Adrenal gland (tissue), 12 donors: ENCODE results near the gene LBH. TPM values are rescaled to one million over a fixed set of nuclear protein-coding genes. Genes with fewer than 3 reads are reported as not detected.

Source experiments
- DNase-seq, 7 donors: peaks; one replicate each; pipeline ENCODE4 v3.0.0-alpha.2; 2019 to 2020
- H3K27ac ChIP-seq, 5 donors: fragments of 200-600 bp; sonication (generic) in 4 of 5; 1 replicate in 3 of 5; 2 replicates in 2 of 5; pipeline versions ENCODE4 v1.5.1 to v1.8.0; 2016 to 2020; ENCODE audit warnings: mild to moderate bottlenecking in 1 of 5
- H3K27me3 ChIP-seq: fragments of 200-600 bp; 2 replicates; pipeline ENCODE4 v1.8.0; 2021
- H3K36me3 ChIP-seq, 2 donors: fragments of 200-600 bp; replicated peaks in 1 of 2; 1 replicate in 1 of 2; 2 replicates in 1 of 2; pipeline versions ENCODE4 v1.5.1 to v1.8.0; 2018 to 2022
- H3K4me1 ChIP-seq, 2 donors: fragments of 200-600 bp; replicated peaks in 1 of 2; 1 replicate in 1 of 2; 2 replicates in 1 of 2; pipeline versions ENCODE4 v1.5.1 to v1.8.0; 2018 to 2021
- H3K4me3 ChIP-seq, 4 donors: fragments of 200-600 bp; sonication (generic) in 3 of 4; one replicate each; pipeline ENCODE4 v1.5.1; 2016 to 2018
- H3K9me3 ChIP-seq, 3 donors: fragments of 200-600 bp; sonication (generic) in 1 of 3; replicated peaks in 1 of 3; 1 replicate in 2 of 3; 2 replicates in 1 of 3; pipeline versions ENCODE4 v1.5.1 to v1.8.0; 2016 to 2021
- POLR2A ChIP-seq, 2 donors: fragments of 450-650 bp; IDR thresholded peaks; one replicate each; pipeline ENCODE4 v1.6.1; 2017; ENCODE audit warnings: antibody characterized with exemption in 2 of 2, mild to moderate bottlenecking in 2 of 2, moderate library complexity in 1 of 2
- WGBS, 4 donors: extraction: QIAGEN DNeasy Blood & Tissue Kit in 2 of 4; methylation state at CpG; one replicate each; pipeline versions ENCODE4 v1.1.5 to v1.1.7; 2013 to 2017; 5-methylcytosine and 5-hydroxymethylcytosine counted together
- intact Hi-C, 2 donors: fragments of 100-400 bp; cut with DNase I; formaldehyde crosslinking; loops; one replicate each; pipeline versions ENCODE4 v1.14.1 to v1.15.0; 2022 to 2023
- polyA plus RNA-seq, 3 donors: library from polyadenylated mRNA; stranded (reverse); fragments of 200-250 nt in 2 of 3; fragments of 350-450 nt in 1 of 3; fragmentation: Illumina TruSeq in 1 of 3; extraction: RNeasy Lipid Tissue Mini Kit (QIAGEN cat#74804) in 1 of 3; gene quantifications; one replicate each; pipeline ENCODE4 v1.2.3, GENCODE V29; 2013 to 2014
- total RNA-seq, 9 donors: library from RNA; depleted of rRNA in 4 of 9; stranded (reverse); fragments of >200 nt in 4 of 9; fragments of 120-200 nt in 1 of 9; fragmentation: NEBNext Ultra II Directional in 1 of 9; extraction: Animal tissue kit (Norgen Biotek cat#: 25700) in 1 of 9; gene quantifications; one replicate each; pipeline versions ENCODE4 v1.1.0 to v1.2.4, GENCODE V29; 2013 to 2023
- TF ChIP-seq, protein P1 (sequence below), 6 experiments: fragments of 450-650 bp in 4 of 6; fragments of 200-600 bp in 2 of 6; sonication (generic) in 1 of 6; IDR thresholded peaks; 1 replicate in 5 of 6; 2 replicates in 1 of 6; pipeline versions ENCODE4 v1.5.1 to v1.8.0; 2016 to 2021; ENCODE audit warnings: antibody characterized with exemption in 6 of 6, mild to moderate bottlenecking in 2 of 6, moderate library complexity in 1 of 6
- donor health status: healthy with polysubstance abuse.
- donor health status: Bipolar disorder and iron deficiency.
- donor health status: DM: yes; HTN: yes; CAD: no.
- donor health status: DM: no; HTN: no; CAD: no.
- donor health status: DM: no; HTN: no; CAD: no.
- donor health status: DM: yes; HTN: yes; CAD: no.

LBH gene
- total and polyA plus RNA-seq, 12 donors, result 7.6 to 76.4 (median 11.4) TPM

DNA sequence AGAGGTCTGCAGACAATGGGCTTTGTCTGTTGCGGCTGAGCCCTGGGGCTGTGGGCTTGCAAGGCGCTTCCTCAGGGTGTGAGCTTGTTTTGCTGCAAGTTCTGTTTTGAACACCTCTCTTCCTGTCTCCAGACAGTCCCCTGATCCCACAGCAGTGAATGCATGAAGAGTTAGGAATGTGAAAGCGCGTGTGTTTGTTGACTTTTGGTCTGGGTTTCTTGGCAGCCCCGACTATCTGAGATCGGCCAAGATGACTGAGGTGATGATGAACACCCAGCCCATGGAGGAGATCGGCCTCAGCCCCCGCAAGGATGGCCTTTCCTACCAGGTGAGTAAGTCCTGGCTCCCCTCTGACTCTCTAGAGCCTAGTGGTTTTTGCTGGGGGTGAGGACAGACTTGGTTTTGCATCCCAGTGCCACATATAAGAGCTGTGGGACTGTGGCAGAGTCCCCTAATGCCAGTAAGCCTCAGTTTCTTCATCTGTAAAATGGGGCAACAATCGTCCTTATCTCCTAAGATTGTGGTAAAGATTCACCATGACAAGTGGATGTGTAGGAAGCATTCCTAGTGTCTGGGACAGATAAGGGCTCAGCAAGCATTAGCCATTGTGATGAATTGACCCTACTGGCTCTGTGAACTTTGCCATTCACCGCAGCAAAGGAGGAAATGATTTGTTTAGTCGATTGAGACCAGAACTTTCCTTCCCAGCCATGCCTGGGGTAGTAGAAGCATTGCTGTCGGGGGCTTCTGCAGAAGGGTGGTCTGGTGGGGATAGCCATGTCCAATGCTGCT lies 3.0 kb downstream of the LBH start:
- no peaks in the 10 kb centered on the region for H3K9me3 ChIP-seq
- no peaks in the 10 kb centered on the region for H3K27me3 ChIP-seq
- H3K4me1 ChIP-seq, result peaks cover 0 to 24% of the 10 kb centered on the region in 2 donors
- peak in 2 of 7 donors; percentile 18 to 55 for DNase-seq
- H3K36me3 ChIP-seq, result no peaks in the 10 kb centered on the region
- H3K27ac ChIP-seq, result peak overlapping the region in 1 of 5 donors; percentile 23
- TF ChIP-seq, protein P1, sequence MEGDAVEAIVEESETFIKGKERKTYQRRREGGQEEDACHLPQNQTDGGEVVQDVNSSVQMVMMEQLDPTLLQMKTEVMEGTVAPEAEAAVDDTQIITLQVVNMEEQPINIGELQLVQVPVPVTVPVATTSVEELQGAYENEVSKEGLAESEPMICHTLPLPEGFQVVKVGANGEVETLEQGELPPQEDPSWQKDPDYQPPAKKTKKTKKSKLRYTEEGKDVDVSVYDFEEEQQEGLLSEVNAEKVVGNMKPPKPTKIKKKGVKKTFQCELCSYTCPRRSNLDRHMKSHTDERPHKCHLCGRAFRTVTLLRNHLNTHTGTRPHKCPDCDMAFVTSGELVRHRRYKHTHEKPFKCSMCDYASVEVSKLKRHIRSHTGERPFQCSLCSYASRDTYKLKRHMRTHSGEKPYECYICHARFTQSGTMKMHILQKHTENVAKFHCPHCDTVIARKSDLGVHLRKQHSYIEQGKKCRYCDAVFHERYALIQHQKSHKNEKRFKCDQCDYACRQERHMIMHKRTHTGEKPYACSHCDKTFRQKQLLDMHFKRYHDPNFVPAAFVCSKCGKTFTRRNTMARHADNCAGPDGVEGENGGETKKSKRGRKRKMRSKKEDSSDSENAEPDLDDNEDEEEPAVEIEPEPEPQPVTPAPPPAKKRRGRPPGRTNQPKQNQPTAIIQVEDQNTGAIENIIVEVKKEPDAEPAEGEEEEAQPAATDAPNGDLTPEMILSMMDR (IDR thresholded peaks at IDR 0.05), result no peak
- no peak for TF ChIP-seq POLR2A (IDR thresholded peaks at IDR 0.05)
- peak overlapping the region in 1 of 4 donors; percentile 69 for H3K4me3 ChIP-seq
- WGBS, 4 donors, result 47 to 64% (median 60%) methylated on average over 11 to 12 of the region's 12 CpGs
- intact Hi-C loops, result loop anchor here in 1 of 2 donors (10.0 kb wide), 1 partner anchor 210 kb away; the partner anchor contains the start of gene LCLAT1

DNA sequence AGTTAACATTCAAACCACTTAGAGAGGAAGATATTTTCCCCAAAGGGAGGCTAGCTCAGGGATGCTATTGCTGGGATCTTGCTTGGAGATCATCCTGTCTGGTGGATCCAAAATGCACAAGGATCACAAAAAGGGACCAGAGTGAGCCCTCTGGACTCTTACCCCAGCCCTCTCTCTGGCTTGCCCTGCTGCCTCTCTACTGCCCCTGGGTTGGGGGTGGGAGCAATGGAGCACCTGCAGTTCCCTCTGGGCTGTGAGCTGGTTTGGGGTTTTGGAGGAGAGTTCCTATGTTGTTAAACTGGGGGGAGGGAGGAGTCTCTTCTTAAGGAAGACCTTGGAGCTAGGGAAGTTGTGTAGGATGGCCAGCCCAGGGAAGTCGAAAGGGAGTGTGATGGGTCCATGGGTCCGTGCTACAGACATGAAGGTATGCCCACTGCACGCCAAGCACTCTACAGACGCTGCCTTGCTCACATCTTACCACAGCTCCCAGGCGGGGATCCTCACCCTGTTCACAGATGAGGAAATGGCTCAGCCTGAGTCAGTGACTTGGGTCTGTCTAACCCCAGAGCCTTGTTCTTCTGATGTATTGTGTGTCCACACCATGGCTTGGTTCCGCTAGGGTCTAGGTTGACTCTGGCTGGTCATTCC lies 3.8 kb downstream of the LBH start:
- peaks cover 0 to 32% of the 10 kb centered on the region in 2 donors for H3K4me1 ChIP-seq
- H3K27ac ChIP-seq, result peak overlapping the region in 1 of 5 donors; percentile 23
- H3K4me3 ChIP-seq, result no peak overlapping the region
- WGBS, 4 donors, result 84 to 98% (median 91%) methylated on average over 6 of the region's 6 CpGs
- peak in 1 of 7 donors; percentile 47 for DNase-seq
- H3K9me3 ChIP-seq, result no peaks in the 10 kb centered on the region
- H3K27me3 ChIP-seq, result no peaks in the 10 kb centered on the region
- no peaks in the 10 kb centered on the region for H3K36me3 ChIP-seq
- intact Hi-C loops, result loop anchor here in 1 of 2 donors (10.0 kb wide), 1 partner anchor 210 kb away; the partner anchor contains the start of gene LCLAT1
- TF ChIP-seq, protein P1 (IDR thresholded peaks at IDR 0.05), result no peak
- no peak for TF ChIP-seq POLR2A (IDR thresholded peaks at IDR 0.05)

DNA sequence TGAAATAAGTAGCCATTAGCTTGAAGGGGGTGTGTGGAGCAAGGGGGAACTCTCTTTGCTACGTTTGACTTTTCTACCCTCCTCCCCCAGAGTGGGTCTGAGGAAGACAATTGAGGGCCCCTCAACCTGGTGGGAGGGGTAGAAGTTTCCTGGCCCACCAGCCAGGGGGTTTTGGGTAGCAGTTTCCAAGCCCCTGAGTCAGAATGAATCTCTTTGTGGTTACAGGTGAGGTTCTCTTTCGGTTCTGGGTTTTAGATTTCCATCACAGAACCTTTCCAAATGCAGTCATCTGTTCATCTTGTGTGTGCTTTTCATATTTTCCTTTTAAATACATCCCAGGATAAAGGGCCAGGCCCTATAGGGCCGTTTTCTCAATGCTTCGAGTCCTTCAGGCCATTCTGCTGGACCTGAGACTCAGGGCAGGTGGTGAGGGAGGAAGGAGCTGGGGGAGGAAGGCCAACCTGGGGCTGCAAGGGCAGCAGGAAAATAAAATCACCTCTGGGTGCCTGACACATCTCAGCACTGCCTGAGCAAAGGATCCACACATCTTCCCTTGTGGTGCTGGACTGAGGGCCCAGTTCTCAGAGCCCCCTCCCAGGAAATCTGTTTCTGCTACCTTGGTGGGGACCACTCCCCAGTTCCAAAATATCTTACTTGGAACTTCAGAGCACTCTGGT lies 4.7 kb downstream of the LBH start:
- TF ChIP-seq, protein P1 (IDR thresholded peaks at IDR 0.05), result no peak
- no peak for TF ChIP-seq POLR2A (IDR thresholded peaks at IDR 0.05)
- Histone ChIP-seq H3K9me3 (no peaks in the 10 kb centered on the region), H3K4me3 (no peak overlapping the region), H3K27ac (no peak overlapping the region), H3K4me1 (peaks cover 0 to 29% of the 10 kb centered on the region in 2 donors), H3K27me3 (no peaks in the 10 kb centered on the region), H3K36me3 (no peaks in the 10 kb centered on the region)
- 71 to 89% (median 80%) methylated on average over 4 of the region's 4 CpGs for WGBS, 4 donors
- intact Hi-C loops, result loop anchor here in 1 of 2 donors (10.0 kb wide), 1 partner anchor 209 kb away; the partner anchor contains the start of gene LCLAT1
- DNase-seq, result peak in 1 of 7 donors; percentile 15
